Gastrocnemius medialis (tissue), 4 donors: ENCODE results near the gene SLC30A10.

Experiments
- POLR2A ChIP-seq, 2 donors: fragments of 450-650 bp; IDR thresholded peaks; one replicate each; pipeline ENCODE4 v1.6.1; 2017; ENCODE audit warnings: antibody characterized with exemption in 2 of 2, mild to moderate bottlenecking in 2 of 2, moderate library complexity in 2 of 2
- TF ChIP-seq, protein P1 (sequence below), 5 experiments: fragments of 450-650 bp in 3 of 5; fragments of 200-600 bp in 2 of 5; sonication (generic) in 2 of 5; IDR thresholded peaks in 4 of 5; conservative IDR thresholded peaks in 1 of 5; 1 replicate in 4 of 5; 2 replicates in 1 of 5; pipeline ENCODE4 v1.5.1; 2016 to 2019; ENCODE audit warnings: antibody characterized with exemption in 5 of 5, mild to moderate bottlenecking in 3 of 5, moderate library complexity in 3 of 5

GRCh38 chr1:219909476-219909875, 18.9 kb downstream of the SLC30A10 start:
- TF ChIP-seq, protein P1, sequence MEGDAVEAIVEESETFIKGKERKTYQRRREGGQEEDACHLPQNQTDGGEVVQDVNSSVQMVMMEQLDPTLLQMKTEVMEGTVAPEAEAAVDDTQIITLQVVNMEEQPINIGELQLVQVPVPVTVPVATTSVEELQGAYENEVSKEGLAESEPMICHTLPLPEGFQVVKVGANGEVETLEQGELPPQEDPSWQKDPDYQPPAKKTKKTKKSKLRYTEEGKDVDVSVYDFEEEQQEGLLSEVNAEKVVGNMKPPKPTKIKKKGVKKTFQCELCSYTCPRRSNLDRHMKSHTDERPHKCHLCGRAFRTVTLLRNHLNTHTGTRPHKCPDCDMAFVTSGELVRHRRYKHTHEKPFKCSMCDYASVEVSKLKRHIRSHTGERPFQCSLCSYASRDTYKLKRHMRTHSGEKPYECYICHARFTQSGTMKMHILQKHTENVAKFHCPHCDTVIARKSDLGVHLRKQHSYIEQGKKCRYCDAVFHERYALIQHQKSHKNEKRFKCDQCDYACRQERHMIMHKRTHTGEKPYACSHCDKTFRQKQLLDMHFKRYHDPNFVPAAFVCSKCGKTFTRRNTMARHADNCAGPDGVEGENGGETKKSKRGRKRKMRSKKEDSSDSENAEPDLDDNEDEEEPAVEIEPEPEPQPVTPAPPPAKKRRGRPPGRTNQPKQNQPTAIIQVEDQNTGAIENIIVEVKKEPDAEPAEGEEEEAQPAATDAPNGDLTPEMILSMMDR (IDR thresholded peaks at IDR 0.05 in 4 of 5, conservative IDR thresholded peaks at IDR 0.05 in 1 of 5) = no peak
- TF ChIP-seq POLR2A (IDR thresholded peaks at IDR 0.05) = no peak
